Measurements from ENCODE around the gene RSRC2. TPM values are rescaled to one million over a fixed set of nuclear protein-coding genes. Genes with fewer than 3 reads are reported as not detected.
"Not testable (repeated sequence)": the region's sequence is repeated elsewhere in the genome, so short reads cannot be mapped to it uniquely, and the experiment has no call there.

RSRC2 gene
- polyA plus RNA-seq, 1 donor from 2014 or later = 194 TPM

DNA sequence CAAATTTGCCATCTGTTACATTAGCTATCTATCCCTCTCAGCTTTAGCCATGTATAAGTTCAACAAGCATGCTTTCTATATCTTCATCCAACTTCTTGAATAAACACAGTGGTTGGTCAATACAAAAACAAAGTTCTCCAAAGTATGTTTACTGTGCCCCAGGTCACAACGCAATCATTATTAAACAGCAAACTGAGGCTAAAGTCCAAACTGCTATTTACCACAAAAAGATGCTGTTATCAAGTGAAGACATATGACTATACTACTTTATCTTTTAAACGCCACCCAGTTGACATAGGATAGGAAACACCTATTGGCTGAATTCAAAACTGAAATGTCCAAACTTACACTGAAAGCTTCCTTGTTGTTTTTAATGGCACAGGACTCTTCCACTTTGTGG lies 37.7 kb downstream of the RSRC2 start:
- TF ChIP-seq TAF1 (IDR thresholded peaks at IDR 0.05; ENCODE audit: low read depth) = no peak
- TF ChIP-seq, protein P1, sequence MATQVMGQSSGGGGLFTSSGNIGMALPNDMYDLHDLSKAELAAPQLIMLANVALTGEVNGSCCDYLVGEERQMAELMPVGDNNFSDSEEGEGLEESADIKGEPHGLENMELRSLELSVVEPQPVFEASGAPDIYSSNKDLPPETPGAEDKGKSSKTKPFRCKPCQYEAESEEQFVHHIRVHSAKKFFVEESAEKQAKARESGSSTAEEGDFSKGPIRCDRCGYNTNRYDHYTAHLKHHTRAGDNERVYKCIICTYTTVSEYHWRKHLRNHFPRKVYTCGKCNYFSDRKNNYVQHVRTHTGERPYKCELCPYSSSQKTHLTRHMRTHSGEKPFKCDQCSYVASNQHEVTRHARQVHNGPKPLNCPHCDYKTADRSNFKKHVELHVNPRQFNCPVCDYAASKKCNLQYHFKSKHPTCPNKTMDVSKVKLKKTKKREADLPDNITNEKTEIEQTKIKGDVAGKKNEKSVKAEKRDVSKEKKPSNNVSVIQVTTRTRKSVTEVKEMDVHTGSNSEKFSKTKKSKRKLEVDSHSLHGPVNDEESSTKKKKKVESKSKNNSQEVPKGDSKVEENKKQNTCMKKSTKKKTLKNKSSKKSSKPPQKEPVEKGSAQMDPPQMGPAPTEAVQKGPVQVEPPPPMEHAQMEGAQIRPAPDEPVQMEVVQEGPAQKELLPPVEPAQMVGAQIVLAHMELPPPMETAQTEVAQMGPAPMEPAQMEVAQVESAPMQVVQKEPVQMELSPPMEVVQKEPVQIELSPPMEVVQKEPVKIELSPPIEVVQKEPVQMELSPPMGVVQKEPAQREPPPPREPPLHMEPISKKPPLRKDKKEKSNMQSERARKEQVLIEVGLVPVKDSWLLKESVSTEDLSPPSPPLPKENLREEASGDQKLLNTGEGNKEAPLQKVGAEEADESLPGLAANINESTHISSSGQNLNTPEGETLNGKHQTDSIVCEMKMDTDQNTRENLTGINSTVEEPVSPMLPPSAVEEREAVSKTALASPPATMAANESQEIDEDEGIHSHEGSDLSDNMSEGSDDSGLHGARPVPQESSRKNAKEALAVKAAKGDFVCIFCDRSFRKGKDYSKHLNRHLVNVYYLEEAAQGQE (IDR thresholded peaks at IDR 0.05; ENCODE audit: borderline replicate concordance) = no peak
- TF ChIP-seq, protein P2, sequence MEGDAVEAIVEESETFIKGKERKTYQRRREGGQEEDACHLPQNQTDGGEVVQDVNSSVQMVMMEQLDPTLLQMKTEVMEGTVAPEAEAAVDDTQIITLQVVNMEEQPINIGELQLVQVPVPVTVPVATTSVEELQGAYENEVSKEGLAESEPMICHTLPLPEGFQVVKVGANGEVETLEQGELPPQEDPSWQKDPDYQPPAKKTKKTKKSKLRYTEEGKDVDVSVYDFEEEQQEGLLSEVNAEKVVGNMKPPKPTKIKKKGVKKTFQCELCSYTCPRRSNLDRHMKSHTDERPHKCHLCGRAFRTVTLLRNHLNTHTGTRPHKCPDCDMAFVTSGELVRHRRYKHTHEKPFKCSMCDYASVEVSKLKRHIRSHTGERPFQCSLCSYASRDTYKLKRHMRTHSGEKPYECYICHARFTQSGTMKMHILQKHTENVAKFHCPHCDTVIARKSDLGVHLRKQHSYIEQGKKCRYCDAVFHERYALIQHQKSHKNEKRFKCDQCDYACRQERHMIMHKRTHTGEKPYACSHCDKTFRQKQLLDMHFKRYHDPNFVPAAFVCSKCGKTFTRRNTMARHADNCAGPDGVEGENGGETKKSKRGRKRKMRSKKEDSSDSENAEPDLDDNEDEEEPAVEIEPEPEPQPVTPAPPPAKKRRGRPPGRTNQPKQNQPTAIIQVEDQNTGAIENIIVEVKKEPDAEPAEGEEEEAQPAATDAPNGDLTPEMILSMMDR (IDR thresholded peaks at IDR 0.05; ENCODE audit: poor library complexity, severe bottlenecking) = no peak
- TF ChIP-seq EZH2 (IDR thresholded peaks at IDR 0.05; ENCODE audit: borderline replicate concordance, insufficient read depth, low read length, poor library complexity, severe bottlenecking) = no peak
- TF ChIP-seq EP300 (conservative IDR thresholded peaks at IDR 0.05; ENCODE audit: poor library complexity, severe bottlenecking) = no peak
- TF ChIP-seq MXI1 (conservative IDR thresholded peaks at IDR 0.05; ENCODE audit: poor library complexity, severe bottlenecking) = no peak
- TF ChIP-seq RAD21 (conservative IDR thresholded peaks at IDR 0.05) = no peak
- no peak for TF ChIP-seq POLR2AphosphoS5 (IDR thresholded peaks at IDR 0.05)
- no peak for TF ChIP-seq SMC3 (conservative IDR thresholded peaks at IDR 0.05; ENCODE audit: poor library complexity)
- Histone ChIP-seq H3K9me2 (ENCODE audit: insufficient read depth, low read length) (no peaks in the 10 kb centered on the region), H2AFZ (ENCODE audit: low read depth, low read length) (no peak overlapping the region), H3K4me2 (ENCODE audit: low read length) (no peak overlapping the region), H3K36me3 (ENCODE audit: insufficient read depth, low read length) (peaks cover 4% of the 10 kb centered on the region), H3K9ac (ENCODE audit: low read length) (no peak overlapping the region), H3K79me2 (replicated peaks; ENCODE audit: insufficient read depth, low read length) (peaks cover 6% of the 10 kb centered on the region), H3K4me3 (ENCODE audit: low read length) (no peak overlapping the region), H4K20me1 (ENCODE audit: insufficient read depth) (peaks cover 4% of the 10 kb centered on the region), H3K9me3 (ENCODE audit: low read length) (no peaks in the 10 kb centered on the region), H3K27ac (ENCODE audit: low read length) (no peak overlapping the region), H3K27me3 (ENCODE audit: insufficient read depth, low read depth, low read length) (no peaks in the 10 kb centered on the region), H3F3A (ENCODE audit: insufficient read depth, low read length, poor library complexity, severe bottlenecking) (no peaks in the 10 kb centered on the region)

DNA sequence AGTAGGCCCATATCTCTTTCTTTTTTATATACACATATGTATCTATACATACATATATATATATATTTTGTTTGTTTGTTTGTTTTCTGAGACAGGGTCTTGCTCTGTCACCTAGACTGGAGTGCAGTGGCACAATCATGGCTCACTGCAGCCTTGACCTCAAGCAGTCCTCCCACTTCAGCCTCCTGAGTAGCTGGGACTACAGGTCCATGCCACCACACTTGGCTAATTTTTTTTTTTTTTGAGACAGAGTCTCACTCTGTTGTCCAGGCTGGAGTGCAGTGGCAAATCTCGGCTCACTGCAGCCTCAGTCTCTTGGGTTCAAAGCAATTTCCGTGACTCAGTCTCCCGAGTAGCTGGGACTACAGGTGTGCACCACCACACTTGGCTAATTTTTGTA lies 38.9 kb downstream of the RSRC2 start:
- not testable (repeated sequence) for H3K9me2 ChIP-seq (ENCODE audit: insufficient read depth, low read length); H3K9ac ChIP-seq (ENCODE audit: low read length); H3K36me3 ChIP-seq (ENCODE audit: insufficient read depth, low read length)

More for the DNA sequence above, 38.9 kb downstream of the RSRC2 start:
- H3K9me3 ChIP-seq (ENCODE audit: low read length); H3K79me2 ChIP-seq (replicated peaks; ENCODE audit: insufficient read depth, low read length); H3K4me2 ChIP-seq (ENCODE audit: low read length); H3K4me3 ChIP-seq (ENCODE audit: low read length); H3K27me3 ChIP-seq (ENCODE audit: insufficient read depth, low read depth, low read length); H3F3A ChIP-seq (ENCODE audit: insufficient read depth, low read length, poor library complexity, severe bottlenecking); H4K20me1 ChIP-seq (ENCODE audit: insufficient read depth); H2AFZ ChIP-seq (ENCODE audit: low read depth, low read length); H3K27ac ChIP-seq (ENCODE audit: low read length): not testable (repeated sequence)
